H9 (cell line): ENCODE results near the gene CSTPP1. TPM values are rescaled to one million over a fixed set of nuclear protein-coding genes. Genes with fewer than 3 reads are reported as not detected.

Experiments used
- DNase-seq: peaks from one replicate; pipeline ENCODE4 v3.0.0-alpha.2; 2017
- H2AFZ ChIP-seq: one replicate; pipeline ENCODE4 v1.6.1; 2013; ENCODE audit warnings: mild to moderate bottlenecking, low read length, control low read depth, moderate library complexity
- H2AK5ac ChIP-seq: 2 replicates; pipeline ENCODE4 v1.6.1; 2013; ENCODE audit warnings: low read length, control low read depth, mixed read lengths; ENCODE audit not compliant: insufficient read length
- H2BK120ac ChIP-seq: one replicate; pipeline ENCODE4 v1.6.1; 2013; ENCODE audit warnings: low read depth, mild to moderate bottlenecking, low read length, control low read depth, inconsistent platforms; ENCODE audit not compliant: poor library complexity, severe bottlenecking
- H2BK12ac ChIP-seq: 2 replicates; pipeline ENCODE4 v1.6.1; 2013; ENCODE audit warnings: low read length, control low read depth, mixed read lengths, low read depth; ENCODE audit not compliant: insufficient read length
- H2BK15ac ChIP-seq: 2 replicates; pipeline ENCODE4 v1.6.1; 2013; ENCODE audit warnings: low read depth, low read length, control low read depth
- H2BK20ac ChIP-seq: one replicate; pipeline ENCODE4 v1.6.1; 2013; ENCODE audit warnings: low read depth, mild to moderate bottlenecking, low read length, control low read depth, inconsistent platforms; ENCODE audit not compliant: poor library complexity, severe bottlenecking
- H2BK5ac ChIP-seq: 2 replicates; pipeline ENCODE4 v1.6.1; 2013; ENCODE audit warnings: low read length, control low read depth, mixed read lengths; ENCODE audit not compliant: insufficient read length
- H3K14ac ChIP-seq: 2 replicates; pipeline ENCODE4 v1.6.1; 2013; ENCODE audit warnings: low read length, control low read depth; ENCODE audit not compliant: insufficient read depth
- H3K18ac ChIP-seq: 2 replicates; pipeline ENCODE4 v1.6.1; 2013; ENCODE audit warnings: low read depth, mild to moderate bottlenecking, mixed read lengths, low read length, control low read depth; ENCODE audit not compliant: insufficient read length
- H3K23ac ChIP-seq: 2 replicates; pipeline ENCODE4 v1.6.1; 2013; ENCODE audit warnings: low read length, control low read depth, mixed read lengths, low read depth; ENCODE audit not compliant: insufficient read length
- H3K23me2 ChIP-seq: 2 replicates; pipeline ENCODE4 v1.6.1; 2013; ENCODE audit warnings: low read depth, mild to moderate bottlenecking, mixed read lengths, low read length, control low read depth; ENCODE audit not compliant: insufficient read length, poor library complexity, severe bottlenecking
- H3K27ac ChIP-seq: 2 replicates; pipeline ENCODE4 v1.5.1; 2013; ENCODE audit warnings: low read length, control low read depth, mixed read lengths, low read depth; ENCODE audit not compliant: insufficient read length
- H3K27me3 ChIP-seq: 2 replicates; pipeline ENCODE4 v1.6.1; 2013; ENCODE audit warnings: low read length, control low read depth, inconsistent platforms; ENCODE audit not compliant: insufficient read depth
- H3K4ac ChIP-seq: 2 replicates; pipeline ENCODE4 v1.6.1; 2013; ENCODE audit warnings: low read depth, mild to moderate bottlenecking, control low read depth, inconsistent platforms, low read length, moderate library complexity
- H3K4me1 ChIP-seq: 2 replicates; pipeline ENCODE4 v1.6.1; 2013; ENCODE audit warnings: low read length, control low read depth, inconsistent platforms; ENCODE audit not compliant: insufficient read depth
- H3K4me2 ChIP-seq: 2 replicates; pipeline ENCODE4 v1.6.1; 2013; ENCODE audit warnings: low read length, control low read depth, mixed read lengths; ENCODE audit not compliant: insufficient read length, insufficient read depth
- H3K56ac ChIP-seq: 2 replicates; pipeline ENCODE4 v1.6.1; 2013; ENCODE audit warnings: low read depth, mild to moderate bottlenecking, mixed read lengths, low read length, control low read depth; ENCODE audit not compliant: insufficient read length
- H3K79me1 ChIP-seq: 2 replicates; pipeline ENCODE4 v1.6.1; 2013; ENCODE audit warnings: low read depth, mild to moderate bottlenecking, moderate library complexity, low read length, control low read depth, inconsistent platforms; ENCODE audit not compliant: insufficient read depth, poor library complexity, severe bottlenecking
- H3K79me2 ChIP-seq: 2 replicates; pipeline ENCODE4 v1.6.1; 2013; ENCODE audit warnings: low read length, control low read depth, inconsistent platforms; ENCODE audit not compliant: insufficient read depth
- H3K9ac ChIP-seq: 2 replicates; pipeline ENCODE4 v1.6.1; 2013; ENCODE audit warnings: low read length, control low read depth, mixed read lengths; ENCODE audit not compliant: insufficient read length; ENCODE audit errors: extremely low read depth
- H3K9me3 ChIP-seq: one replicate; pipeline ENCODE4 v1.6.1; 2013; ENCODE audit warnings: low read depth, low read length, inconsistent platforms; ENCODE audit not compliant: control insufficient read depth
- H3T11ph ChIP-seq: one replicate; pipeline ENCODE4 v1.6.1; 2013; ENCODE audit warnings: mild to moderate bottlenecking, low read length, control low read depth, inconsistent platforms
- H4K20me1 ChIP-seq: one replicate; pipeline ENCODE4 v1.6.1; 2013; ENCODE audit not compliant: control insufficient read depth, insufficient read length, insufficient read depth
- H4K5ac ChIP-seq: 2 replicates; pipeline ENCODE4 v1.6.1; 2013; ENCODE audit warnings: low read depth, mild to moderate bottlenecking, mixed read lengths, low read length, control low read depth; ENCODE audit not compliant: insufficient read length
- H4K8ac ChIP-seq: replicated peaks from 2 replicates; pipeline ENCODE4 v1.6.1; 2013; ENCODE audit warnings: low read length, control low read depth, mixed read lengths, low read depth; ENCODE audit not compliant: insufficient read length
- H4K91ac ChIP-seq: 2 replicates; pipeline ENCODE4 v1.6.1; 2013; ENCODE audit warnings: low read depth, mild to moderate bottlenecking, moderate library complexity, mixed read lengths, low read length, control low read depth; ENCODE audit not compliant: insufficient read length
- H3K27ac Mint-ChIP-seq, 3 experiments: 2 replicates in 2 of 3; 3 replicates in 1 of 3; pipeline ENCODE4 v1.8.0; 2020 to 2021; ENCODE audit warnings: mixed read lengths in 3 of 3, mild to moderate bottlenecking in 1 of 3, moderate library complexity in 1 of 3
- H3K27me3 Mint-ChIP-seq: 2 replicates; pipeline ENCODE4 v1.8.0; 2021; ENCODE audit warnings: low read depth, mild to moderate bottlenecking, moderate library complexity, mixed read lengths
- H3K36me3 Mint-ChIP-seq, 3 experiments: 2 replicates in 2 of 3; 3 replicates in 1 of 3; pipeline ENCODE4 v1.8.0; 2020 to 2021; ENCODE audit warnings: low read depth in 3 of 3, mixed read lengths in 3 of 3; ENCODE audit not compliant: insufficient read depth in 1 of 3
- H3K4me1 Mint-ChIP-seq, 2 experiments: 2 replicates each; pipeline ENCODE4 v1.8.0; 2020; ENCODE audit warnings: mixed read lengths in 2 of 2
- H3K4me3 Mint-ChIP-seq, 2 experiments: 2 replicates in 1 of 2; 3 replicates in 1 of 2; pipeline ENCODE4 v1.8.0; 2020 to 2021; ENCODE audit warnings: mild to moderate bottlenecking in 2 of 2, mixed read lengths in 2 of 2, moderate library complexity in 1 of 2
- H3K9me3 Mint-ChIP-seq, 2 experiments: 2 replicates in 1 of 2; 3 replicates in 1 of 2; pipeline ENCODE4 v1.8.0; 2020; ENCODE audit warnings: mild to moderate bottlenecking in 2 of 2, mixed read lengths in 2 of 2, moderate library complexity in 1 of 2
- WGBS: extraction: QIAGEN DNeasy Blood & Tissue Kit; methylation state at CpG from one replicate; pipeline ENCODE4 v1.1.7; 2013; ENCODE audit warnings: missing lambda C conversion rate, low lambda C conversion rate, mixed read lengths; ENCODE audit not compliant: insufficient read length; ENCODE audit errors: extremely low coverage; 5-methylcytosine and 5-hydroxymethylcytosine counted together
- total RNA-seq: library from RNA; stranded (reverse); gene quantifications from 2 replicates; pipeline ENCODE4 v1.2.1, GENCODE V29; 2021
- TF ChIP-seq, protein P1 (sequence below): fragments of 200-600 bp; sonication (generic); conservative IDR thresholded peaks from 3 replicates; pipeline ENCODE4 v1.8.0; 2021; ENCODE audit warnings: antibody characterized with exemption, mild to moderate bottlenecking

CSTPP1 gene
- total RNA-seq, 1 experiment from 2014 or later, result 21.2 TPM

DNA sequence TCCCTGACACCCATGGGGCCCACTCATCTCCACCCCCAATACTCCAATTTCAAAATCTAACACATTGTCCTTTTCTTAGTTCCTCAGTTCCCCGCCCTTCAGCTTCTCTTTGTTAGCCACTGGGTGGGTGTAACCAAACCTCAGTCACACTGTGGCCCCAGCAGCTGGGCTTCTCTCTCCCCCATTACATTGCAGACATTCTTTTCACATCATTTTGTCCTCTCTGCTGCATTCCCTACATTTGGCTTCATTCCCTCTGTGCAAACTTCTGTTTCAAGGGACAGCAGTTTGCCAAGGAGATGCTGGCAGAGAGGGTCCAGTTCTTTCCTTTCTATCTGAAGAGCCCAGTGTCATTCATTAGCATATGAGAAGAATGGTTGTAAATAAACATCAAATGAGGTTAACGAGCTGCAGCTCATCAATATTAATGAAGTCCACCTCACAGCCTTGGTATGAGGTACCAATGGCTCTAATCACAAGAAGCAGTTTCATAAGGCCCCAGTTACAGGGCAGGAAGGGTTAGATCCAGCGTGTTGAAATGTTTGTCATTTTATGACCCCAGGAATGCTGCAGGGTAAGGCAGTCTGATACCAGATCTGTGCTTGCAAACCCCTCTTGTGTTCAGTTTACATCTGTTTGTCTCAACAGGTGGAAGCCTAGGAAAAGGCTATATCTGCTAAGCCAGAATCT lies 167.8 kb downstream of the CSTPP1 start:
- Mint-ChIP-seq H3K4me3 (no peak overlapping the region), H3K36me3 (no peaks in the 10 kb centered on the region), H3K9me3 (no peaks in the 10 kb centered on the region), H3K27me3 (no peaks in the 10 kb centered on the region), H3K27ac (peak overlapping the region; percentile 20 to 88 (median 46); a peak in 6 of 7 replicates), H3K4me1 (peaks cover 21 to 23% of the 10 kb centered on the region in 2 experiments)
- Histone ChIP-seq H3K4me2 (no peak overlapping the region), H3K79me2 (no peaks in the 10 kb centered on the region), H3K4ac (no peak overlapping the region), H2BK20ac (no peak overlapping the region), H3K23ac (no peak overlapping the region), H3T11ph (no peak overlapping the region), H4K91ac (no peak overlapping the region), H2BK12ac (no peak overlapping the region), H3K4me1 (peaks cover 4% of the 10 kb centered on the region; the same call in 1 of the 2 replicates), H2BK15ac (no peak overlapping the region), H3K9me3 (no peaks in the 10 kb centered on the region), H3K56ac (peak overlapping the region; percentile 10), H4K20me1 (no peaks in the 10 kb centered on the region), H4K8ac (no peak overlapping the region), H2BK120ac (no peak overlapping the region), H2BK5ac (no peak overlapping the region), H4K5ac (no peak overlapping the region), H3K18ac (no peak overlapping the region), H3K23me2 (no peaks in the 10 kb centered on the region), H3K27ac (peak overlapping the region; percentile 10), H3K14ac (no peak overlapping the region), H3K27me3 (no peaks in the 10 kb centered on the region), H2AFZ (no peak overlapping the region), H2AK5ac (no peak overlapping the region), H3K79me1 (no peaks in the 10 kb centered on the region), H3K9ac (no peak overlapping the region)
- whole genome bisulfite sequencing, result no CpG with 5 or more reads among the region's 3 CpGs
- TF ChIP-seq, protein P1, sequence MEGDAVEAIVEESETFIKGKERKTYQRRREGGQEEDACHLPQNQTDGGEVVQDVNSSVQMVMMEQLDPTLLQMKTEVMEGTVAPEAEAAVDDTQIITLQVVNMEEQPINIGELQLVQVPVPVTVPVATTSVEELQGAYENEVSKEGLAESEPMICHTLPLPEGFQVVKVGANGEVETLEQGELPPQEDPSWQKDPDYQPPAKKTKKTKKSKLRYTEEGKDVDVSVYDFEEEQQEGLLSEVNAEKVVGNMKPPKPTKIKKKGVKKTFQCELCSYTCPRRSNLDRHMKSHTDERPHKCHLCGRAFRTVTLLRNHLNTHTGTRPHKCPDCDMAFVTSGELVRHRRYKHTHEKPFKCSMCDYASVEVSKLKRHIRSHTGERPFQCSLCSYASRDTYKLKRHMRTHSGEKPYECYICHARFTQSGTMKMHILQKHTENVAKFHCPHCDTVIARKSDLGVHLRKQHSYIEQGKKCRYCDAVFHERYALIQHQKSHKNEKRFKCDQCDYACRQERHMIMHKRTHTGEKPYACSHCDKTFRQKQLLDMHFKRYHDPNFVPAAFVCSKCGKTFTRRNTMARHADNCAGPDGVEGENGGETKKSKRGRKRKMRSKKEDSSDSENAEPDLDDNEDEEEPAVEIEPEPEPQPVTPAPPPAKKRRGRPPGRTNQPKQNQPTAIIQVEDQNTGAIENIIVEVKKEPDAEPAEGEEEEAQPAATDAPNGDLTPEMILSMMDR, result no peak
- peak; percentile 59 for DNase-seq
